K562 (cell line): ENCODE results near the gene CNOT4. TPM values are rescaled to one million over a fixed set of nuclear protein-coding genes. Genes with fewer than 3 reads are reported as not detected.

ENCODE experiments used
- BCOR ChIP-seq: fragments of 450-650 bp; IDR thresholded peaks from 2 replicates; pipeline ENCODE4 v1.6.1; 2016
- BRCA1 ChIP-seq, 2 experiments: fragments of 450-650 bp in 1 of 2; sonication (generic) in 1 of 2; formaldehyde crosslinking in 1 of 2; IDR thresholded peaks; 2 replicates each; pipeline versions ENCODE4 v1.5.0 to v1.6.1; 2017 to 2020; ENCODE audit warnings: mild to moderate bottlenecking in 1 of 2, missing genetic modification reagents in 1 of 2
- CBX5 ChIP-seq: IDR thresholded peaks from 2 replicates; pipeline ENCODE4 v1.6.1; 2014; ENCODE audit warnings: low read depth, borderline replicate concordance
- DACH1 ChIP-seq: fragments of 450-650 bp; IDR thresholded peaks from 2 replicates; pipeline ENCODE4 v1.6.1; 2018; ENCODE audit not compliant: partially characterized antibody
- HMG20B ChIP-seq: fragments of 250-450 bp; sonication (Bioruptor Pico); IDR thresholded peaks from 2 replicates; pipeline ENCODE4 v1.5.0; 2021; ENCODE audit warnings: mild to moderate bottlenecking
- MECOM ChIP-seq: fragments of 250-450 bp; sonication (Bioruptor Pico); IDR thresholded peaks from 2 replicates; pipeline ENCODE4 v1.8.0; 2022; ENCODE audit warnings: inconsistent platforms
- NFE2 ChIP-seq: IDR thresholded peaks from 2 replicates; pipeline ENCODE4 v1.6.1; 2014; ENCODE audit warnings: antibody characterized with exemption, low read depth
- PCBP1 ChIP-seq: fragments of 200-400 bp; formaldehyde crosslinking; IDR thresholded peaks from 2 replicates; pipeline ENCODE4 v1.6.1; 2018; ENCODE audit warnings: mild to moderate bottlenecking, low read depth, low read length; ENCODE audit not compliant: poor library complexity, severe bottlenecking
- RCOR1 ChIP-seq, 2 experiments: IDR thresholded peaks; 2 replicates each; pipeline ENCODE4 v1.6.1; 2012; ENCODE audit warnings: low read depth in 2 of 2, low read length in 2 of 2, borderline replicate concordance in 1 of 2, improper control_type of control experiment in 1 of 2
- SMARCE1 ChIP-seq: fragments of 450-650 bp; IDR thresholded peaks from 2 replicates; pipeline ENCODE4 v1.7.1; 2016; ENCODE audit warnings: mild to moderate bottlenecking
- SPI1 ChIP-seq: IDR thresholded peaks from 2 replicates; pipeline ENCODE4 v1.6.1; 2011; ENCODE audit warnings: low read depth, low read length, control low read depth, borderline replicate concordance
- ZFX ChIP-seq: sonication (generic); formaldehyde crosslinking; IDR thresholded peaks from 2 replicates; pipeline ENCODE4 v1.8.0; 2022; ENCODE audit warnings: mild to moderate bottlenecking, missing genetic modification reagents, moderate library complexity
- ZNF121 ChIP-seq: sonication (generic); formaldehyde crosslinking; conservative IDR thresholded peaks from 2 replicates; pipeline ENCODE4 v1.8.0; 2022; ENCODE audit warnings: missing genetic modification reagents
- ZNF316 ChIP-seq: fragments of 450-650 bp; IDR thresholded peaks from 2 replicates; pipeline ENCODE4 v1.6.1; 2016
- ZNF561 ChIP-seq: fragments of 450-650 bp; formaldehyde crosslinking; conservative IDR thresholded peaks from 2 replicates; pipeline ENCODE4 v1.4.0; 2020; ENCODE audit warnings: mild to moderate bottlenecking, moderate library complexity
- polyA plus RNA-seq, 8 experiments: library from polyadenylated mRNA; depleted of rRNA in 4 of 8; stranded (reverse) in 5 of 8; unstranded in 3 of 8; fragments of >200 nt; fragmentation: Nextera tagmentation in 2 of 8; fragmentation: Illumina TruSeq in 1 of 8; extraction: Ambion mirVana in 2 of 8; extraction: Trizol in 1 of 8; gene quantifications; 2 replicates each; pipeline versions ENCODE4 v1.2.1 to v1.2.3, GENCODE V29; 2011 to 2014; ENCODE audit warnings: inconsistent platforms in 1 of 8, missing spikeins in 1 of 8
- total RNA-seq, 7 experiments: library from RNA; depleted of rRNA in 6 of 7; stranded (reverse); fragments of >200 nt in 6 of 7; fragmentation: Illumina TruSeq in 2 of 7; extraction: Trizol in 2 of 7; gene quantifications; 2 replicates each; pipeline versions ENCODE4 v1.2.1 to v1.2.3, GENCODE V29; 2011 to 2021; ENCODE audit warnings: low replicate concordance in 1 of 7
- TF ChIP-seq, protein P1 (sequence below): fragments of 450-650 bp; IDR thresholded peaks from 2 replicates; pipeline ENCODE4 v1.6.1; 2018; ENCODE audit not compliant: partially characterized antibody
- TF ChIP-seq, protein P2 (sequence below): fragments of 250-450 bp; sonication (Bioruptor Pico); IDR thresholded peaks from 2 replicates; pipeline ENCODE4 v1.8.0; 2021; ENCODE audit warnings: moderate library complexity, mild to moderate bottlenecking, inconsistent platforms
- TF ChIP-seq, protein P3 (sequence below), 2 experiments: fragments of 450-650 bp; formaldehyde crosslinking in 1 of 2; IDR thresholded peaks; 2 replicates each; pipeline versions ENCODE4 v1.4.0 to v1.6.1; 2014 to 2020; ENCODE audit warnings: mild to moderate bottlenecking in 2 of 2, borderline replicate concordance in 1 of 2, low read depth in 1 of 2

Gene CNOT4
- total and polyA plus RNA-seq, 9 of the 15 experiments (the other 6 are each of a cell fraction or from before 2014, with no cell fraction given) = 8.6 to 24.1 (median 15.4) TPM

DNA sequence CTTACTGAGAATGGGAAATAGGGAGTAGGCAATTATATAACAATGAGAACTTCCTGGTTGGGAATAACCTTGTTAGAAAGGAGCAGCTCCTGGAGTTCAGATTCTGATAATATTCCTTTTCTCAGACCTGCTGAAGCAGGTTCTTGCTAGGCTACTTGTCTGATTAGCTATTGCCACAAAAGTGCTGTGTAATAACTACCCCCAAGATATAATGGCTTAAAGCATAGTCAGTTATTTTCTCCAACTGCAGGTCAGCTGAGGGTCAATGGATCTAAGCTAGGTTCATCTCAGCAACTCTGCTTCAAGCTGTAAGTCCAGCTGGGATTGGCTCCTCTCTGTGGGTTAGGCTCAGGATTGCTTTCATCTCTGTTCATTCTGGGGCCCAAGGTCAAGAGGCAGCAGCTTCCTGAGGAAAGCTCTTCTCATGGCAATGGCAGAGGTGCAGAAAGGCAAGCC is 9.4 kb upstream of the CNOT4 start (continued):
- TF ChIP-seq, protein P1, sequence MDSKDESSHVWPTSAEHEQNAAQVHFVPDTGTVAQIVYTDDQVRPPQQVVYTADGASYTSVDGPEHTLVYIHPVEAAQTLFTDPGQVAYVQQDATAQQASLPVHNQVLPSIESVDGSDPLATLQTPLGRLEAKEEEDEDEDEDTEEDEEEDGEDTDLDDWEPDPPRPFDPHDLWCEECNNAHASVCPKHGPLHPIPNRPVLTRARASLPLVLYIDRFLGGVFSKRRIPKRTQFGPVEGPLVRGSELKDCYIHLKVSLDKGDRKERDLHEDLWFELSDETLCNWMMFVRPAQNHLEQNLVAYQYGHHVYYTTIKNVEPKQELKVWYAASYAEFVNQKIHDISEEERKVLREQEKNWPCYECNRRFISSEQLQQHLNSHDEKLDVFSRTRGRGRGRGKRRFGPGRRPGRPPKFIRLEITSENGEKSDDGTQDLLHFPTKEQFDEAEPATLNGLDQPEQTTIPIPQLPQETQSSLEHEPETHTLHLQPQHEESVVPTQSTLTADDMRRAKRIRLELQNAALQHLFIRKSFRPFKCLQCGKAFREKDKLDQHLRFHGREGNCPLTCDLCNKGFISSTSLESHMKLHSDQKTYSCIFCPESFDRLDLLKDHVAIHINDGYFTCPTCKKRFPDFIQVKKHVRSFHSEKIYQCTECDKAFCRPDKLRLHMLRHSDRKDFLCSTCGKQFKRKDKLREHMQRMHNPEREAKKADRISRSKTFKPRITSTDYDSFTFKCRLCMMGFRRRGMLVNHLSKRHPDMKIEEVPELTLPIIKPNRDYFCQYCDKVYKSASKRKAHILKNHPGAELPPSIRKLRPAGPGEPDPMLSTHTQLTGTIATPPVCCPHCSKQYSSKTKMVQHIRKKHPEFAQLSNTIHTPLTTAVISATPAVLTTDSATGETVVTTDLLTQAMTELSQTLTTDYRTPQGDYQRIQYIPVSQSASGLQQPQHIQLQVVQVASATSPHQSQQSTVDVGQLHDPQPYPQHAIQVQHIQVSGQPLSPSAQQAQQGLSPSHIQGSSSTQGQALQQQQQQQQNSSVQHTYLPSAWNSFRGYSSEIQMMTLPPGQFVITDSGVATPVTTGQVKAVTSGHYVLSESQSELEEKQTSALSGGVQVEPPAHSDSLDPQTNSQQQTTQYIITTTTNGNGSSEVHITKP = no peak
- TF ChIP-seq SMARCE1 (0 out of 2 replicates have a peak, but pooled peaks have one; percentile 20), ZNF561 (no peak), RCOR1 (IDR thresholded peaks at IDR 0.05; ENCODE audit: borderline replicate concordance in 1 of 2, low read depth in 2 of 2, low read length in 2 of 2) (no peak), HMG20B (CRISPR knock-in tag) (no peak), CBX5 (no peak), ZNF121 (CRISPR knock-in tag) (no peak), PCBP1 (no peak), BRCA1 (IDR thresholded peaks at IDR 0.05) (no peak), BRCA1 (CRISPR knock-in tag; IDR thresholded peaks at IDR 0.05) (no peak), NFE2 (peak; percentile 92), ZFX (CRISPR knock-in tag) (no peak), ZNF316 (peak; percentile 93), MECOM (CRISPR knock-in tag) (no peak), DACH1 (peak; percentile 73), SPI1 (no peak), BCOR (no peak)
- TF ChIP-seq, protein P2, sequence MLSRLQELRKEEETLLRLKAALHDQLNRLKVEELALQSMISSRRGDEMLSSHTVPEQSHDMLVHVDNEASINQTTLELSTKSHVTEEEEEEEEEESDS = no peak
- TF ChIP-seq, protein P3, sequence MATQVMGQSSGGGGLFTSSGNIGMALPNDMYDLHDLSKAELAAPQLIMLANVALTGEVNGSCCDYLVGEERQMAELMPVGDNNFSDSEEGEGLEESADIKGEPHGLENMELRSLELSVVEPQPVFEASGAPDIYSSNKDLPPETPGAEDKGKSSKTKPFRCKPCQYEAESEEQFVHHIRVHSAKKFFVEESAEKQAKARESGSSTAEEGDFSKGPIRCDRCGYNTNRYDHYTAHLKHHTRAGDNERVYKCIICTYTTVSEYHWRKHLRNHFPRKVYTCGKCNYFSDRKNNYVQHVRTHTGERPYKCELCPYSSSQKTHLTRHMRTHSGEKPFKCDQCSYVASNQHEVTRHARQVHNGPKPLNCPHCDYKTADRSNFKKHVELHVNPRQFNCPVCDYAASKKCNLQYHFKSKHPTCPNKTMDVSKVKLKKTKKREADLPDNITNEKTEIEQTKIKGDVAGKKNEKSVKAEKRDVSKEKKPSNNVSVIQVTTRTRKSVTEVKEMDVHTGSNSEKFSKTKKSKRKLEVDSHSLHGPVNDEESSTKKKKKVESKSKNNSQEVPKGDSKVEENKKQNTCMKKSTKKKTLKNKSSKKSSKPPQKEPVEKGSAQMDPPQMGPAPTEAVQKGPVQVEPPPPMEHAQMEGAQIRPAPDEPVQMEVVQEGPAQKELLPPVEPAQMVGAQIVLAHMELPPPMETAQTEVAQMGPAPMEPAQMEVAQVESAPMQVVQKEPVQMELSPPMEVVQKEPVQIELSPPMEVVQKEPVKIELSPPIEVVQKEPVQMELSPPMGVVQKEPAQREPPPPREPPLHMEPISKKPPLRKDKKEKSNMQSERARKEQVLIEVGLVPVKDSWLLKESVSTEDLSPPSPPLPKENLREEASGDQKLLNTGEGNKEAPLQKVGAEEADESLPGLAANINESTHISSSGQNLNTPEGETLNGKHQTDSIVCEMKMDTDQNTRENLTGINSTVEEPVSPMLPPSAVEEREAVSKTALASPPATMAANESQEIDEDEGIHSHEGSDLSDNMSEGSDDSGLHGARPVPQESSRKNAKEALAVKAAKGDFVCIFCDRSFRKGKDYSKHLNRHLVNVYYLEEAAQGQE (IDR thresholded peaks at IDR 0.05; ENCODE audit: borderline replicate concordance) = peak; percentile 96
- TF ChIP-seq, protein P3 (CRISPR knock-in tag; IDR thresholded peaks at IDR 0.05; ENCODE audit: low read depth) = no peak
